ENCODE data around the gene VWA8.
"Not testable (repeated sequence)": the region's sequence is repeated elsewhere in the genome, so short reads cannot be mapped to it uniquely, and the experiment has no call there.

Gene VWA8

DNA sequence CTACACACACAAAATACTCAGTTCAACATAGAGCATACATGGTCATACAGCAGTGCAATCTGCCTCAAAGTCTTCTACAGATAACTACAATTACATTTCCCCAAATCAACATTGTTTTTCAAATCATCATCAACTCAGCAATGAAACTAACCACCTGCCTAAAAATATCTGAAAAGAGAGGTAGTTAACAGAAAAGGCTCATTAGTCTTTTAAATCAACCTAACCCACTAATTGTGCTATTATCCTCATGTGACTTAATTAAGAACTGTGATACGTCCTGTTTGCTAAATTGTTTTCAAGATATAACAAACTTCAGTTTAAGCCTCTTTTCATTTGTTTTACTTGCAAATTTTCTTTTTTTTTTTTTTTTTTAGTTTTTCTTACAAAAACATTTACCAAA, 65.4 kb downstream of the VWA8 start:
- H3K79me2 ChIP-seq (ENCODE audit: low read length), result no peaks in the 10 kb centered on the region
- DNase-seq, result no peak
- no peaks in the 10 kb centered on the region for H3K9me2 ChIP-seq (replicated peaks; ENCODE audit: insufficient read depth, low read length)
- H3K4me2 ChIP-seq (ENCODE audit: low read depth, low read length), result no peak overlapping the region
- no peaks in the 10 kb centered on the region for H4K20me1 ChIP-seq (ENCODE audit: insufficient read depth, low read length)
- no peaks in the 10 kb centered on the region for H3K27me3 ChIP-seq (replicated peaks; ENCODE audit: insufficient read depth, low read length)
- H3K9ac ChIP-seq (ENCODE audit: low read length), result no peak overlapping the region
- no peak overlapping the region for H2AFZ ChIP-seq (ENCODE audit: low read length)
- no peaks in the 10 kb centered on the region for H3F3A ChIP-seq (ENCODE audit: insufficient read depth, low read length)
- H3K4me1 ChIP-seq (ENCODE audit: low read length), result no peaks in the 10 kb centered on the region
- H3K27ac ChIP-seq (ENCODE audit: low read length), result no peak overlapping the region
- TF ChIP-seq EZH2 (optimal IDR thresholded peaks at IDR 0.05; ENCODE audit: low read depth, low read length), result no peak
- H3K36me3 ChIP-seq (replicated peaks; ENCODE audit: insufficient read depth, low read length), result no peaks in the 10 kb centered on the region
- H3K9me3 ChIP-seq (replicated peaks; ENCODE audit: insufficient read depth, low read length), result no peaks in the 10 kb centered on the region
- no peak overlapping the region for H3K4me3 ChIP-seq (ENCODE audit: low read length)

DNA sequence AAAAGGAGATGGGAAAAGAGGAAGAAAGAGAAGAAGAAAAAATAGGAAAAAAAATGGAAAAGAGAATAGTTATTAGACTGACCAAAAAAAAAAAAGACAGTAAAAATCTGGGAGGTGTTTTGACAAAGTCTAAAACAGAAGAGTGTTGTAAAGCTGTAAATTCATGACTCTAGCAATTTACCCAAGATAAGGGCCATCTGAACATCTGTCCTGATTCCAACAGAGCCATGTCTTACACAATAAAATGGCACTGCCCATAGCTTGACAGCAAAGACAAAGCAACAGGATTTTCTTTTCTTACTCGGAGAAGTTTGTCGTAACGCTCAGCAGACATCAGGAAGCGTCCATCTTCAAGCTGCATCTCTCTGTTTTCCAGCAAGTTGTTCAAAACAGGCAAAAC, 69.8 kb downstream of the VWA8 start:
- Histone ChIP-seq H3K9ac (ENCODE audit: low read length) (no peak overlapping the region), H3K4me2 (ENCODE audit: low read depth, low read length) (no peak overlapping the region), H3K79me2 (ENCODE audit: low read length) (no peaks in the 10 kb centered on the region), H3K36me3 (replicated peaks; ENCODE audit: insufficient read depth, low read length) (no peaks in the 10 kb centered on the region), H3K4me3 (ENCODE audit: low read length) (no peak overlapping the region), H3K27me3 (replicated peaks; ENCODE audit: insufficient read depth, low read length) (no peaks in the 10 kb centered on the region), H4K20me1 (ENCODE audit: insufficient read depth, low read length) (no peaks in the 10 kb centered on the region), H3K4me1 (ENCODE audit: low read length) (no peaks in the 10 kb centered on the region), H3K27ac (ENCODE audit: low read length) (no peak overlapping the region), H3K9me3 (replicated peaks; ENCODE audit: insufficient read depth, low read length) (no peaks in the 10 kb centered on the region), H2AFZ (ENCODE audit: low read length) (no peak overlapping the region), H3K9me2 (replicated peaks; ENCODE audit: insufficient read depth, low read length) (no peaks in the 10 kb centered on the region), H3F3A (ENCODE audit: insufficient read depth, low read length) (no peaks in the 10 kb centered on the region; the same call in 1 of the 2 replicates)
- DNase-seq, result no peak
- TF ChIP-seq EZH2phosphoT487 (IDR thresholded peaks at IDR 0.05; ENCODE audit: low read length) (no peak), EZH2 (optimal IDR thresholded peaks at IDR 0.05; ENCODE audit: low read depth, low read length) (no peak)
- TF ChIP-seq, protein P1, sequence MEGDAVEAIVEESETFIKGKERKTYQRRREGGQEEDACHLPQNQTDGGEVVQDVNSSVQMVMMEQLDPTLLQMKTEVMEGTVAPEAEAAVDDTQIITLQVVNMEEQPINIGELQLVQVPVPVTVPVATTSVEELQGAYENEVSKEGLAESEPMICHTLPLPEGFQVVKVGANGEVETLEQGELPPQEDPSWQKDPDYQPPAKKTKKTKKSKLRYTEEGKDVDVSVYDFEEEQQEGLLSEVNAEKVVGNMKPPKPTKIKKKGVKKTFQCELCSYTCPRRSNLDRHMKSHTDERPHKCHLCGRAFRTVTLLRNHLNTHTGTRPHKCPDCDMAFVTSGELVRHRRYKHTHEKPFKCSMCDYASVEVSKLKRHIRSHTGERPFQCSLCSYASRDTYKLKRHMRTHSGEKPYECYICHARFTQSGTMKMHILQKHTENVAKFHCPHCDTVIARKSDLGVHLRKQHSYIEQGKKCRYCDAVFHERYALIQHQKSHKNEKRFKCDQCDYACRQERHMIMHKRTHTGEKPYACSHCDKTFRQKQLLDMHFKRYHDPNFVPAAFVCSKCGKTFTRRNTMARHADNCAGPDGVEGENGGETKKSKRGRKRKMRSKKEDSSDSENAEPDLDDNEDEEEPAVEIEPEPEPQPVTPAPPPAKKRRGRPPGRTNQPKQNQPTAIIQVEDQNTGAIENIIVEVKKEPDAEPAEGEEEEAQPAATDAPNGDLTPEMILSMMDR (IDR thresholded peaks at IDR 0.05; ENCODE audit: low read length), result no peak

DNA sequence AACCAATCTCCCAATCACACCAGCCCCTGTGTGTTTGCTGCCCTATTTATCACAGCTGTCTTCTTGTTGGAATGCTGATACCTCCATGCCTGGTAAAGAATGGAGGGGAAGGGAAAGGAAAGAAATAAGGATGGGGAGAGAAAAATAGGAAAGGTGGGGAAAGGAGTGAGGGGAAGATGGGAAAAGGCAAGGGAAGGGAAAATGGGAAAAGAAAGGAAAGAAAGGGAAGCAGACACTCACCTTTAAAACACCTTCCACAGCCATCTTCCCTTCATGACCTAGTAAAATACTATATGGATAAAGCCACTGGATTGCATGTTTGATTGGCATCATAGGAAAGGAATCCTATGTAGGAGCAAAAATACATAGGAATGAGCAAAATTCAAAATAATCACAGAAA, 77.8 kb downstream of the VWA8 start:
- TF ChIP-seq EZH2phosphoT487 (IDR thresholded peaks at IDR 0.05; ENCODE audit: low read length), result no peak
- no peak for TF ChIP-seq EZH2 (optimal IDR thresholded peaks at IDR 0.05; ENCODE audit: low read depth, low read length)
- TF ChIP-seq, protein P1 (IDR thresholded peaks at IDR 0.05; ENCODE audit: low read length), result no peak
- Histone ChIP-seq H3K9me3 (replicated peaks; ENCODE audit: insufficient read depth, low read length) (no peaks in the 10 kb centered on the region), H3K27me3 (replicated peaks; ENCODE audit: insufficient read depth, low read length) (no peaks in the 10 kb centered on the region), H3K4me2 (ENCODE audit: low read depth, low read length) (no peak overlapping the region), H3K9ac (ENCODE audit: low read length) (no peak overlapping the region), H3K27ac (ENCODE audit: low read length) (no peak overlapping the region), H3K79me2 (ENCODE audit: low read length) (no peaks in the 10 kb centered on the region), H3F3A (ENCODE audit: insufficient read depth, low read length) (no peaks in the 10 kb centered on the region), H3K36me3 (replicated peaks; ENCODE audit: insufficient read depth, low read length) (no peaks in the 10 kb centered on the region), H2AFZ (ENCODE audit: low read length) (no peak overlapping the region), H3K4me1 (ENCODE audit: low read length) (no peaks in the 10 kb centered on the region), H3K4me3 (ENCODE audit: low read length) (no peak overlapping the region), H3K9me2 (replicated peaks; ENCODE audit: insufficient read depth, low read length) (no peaks in the 10 kb centered on the region), H4K20me1 (ENCODE audit: insufficient read depth, low read length) (no peaks in the 10 kb centered on the region)
- DNase-seq, result no peak

DNA sequence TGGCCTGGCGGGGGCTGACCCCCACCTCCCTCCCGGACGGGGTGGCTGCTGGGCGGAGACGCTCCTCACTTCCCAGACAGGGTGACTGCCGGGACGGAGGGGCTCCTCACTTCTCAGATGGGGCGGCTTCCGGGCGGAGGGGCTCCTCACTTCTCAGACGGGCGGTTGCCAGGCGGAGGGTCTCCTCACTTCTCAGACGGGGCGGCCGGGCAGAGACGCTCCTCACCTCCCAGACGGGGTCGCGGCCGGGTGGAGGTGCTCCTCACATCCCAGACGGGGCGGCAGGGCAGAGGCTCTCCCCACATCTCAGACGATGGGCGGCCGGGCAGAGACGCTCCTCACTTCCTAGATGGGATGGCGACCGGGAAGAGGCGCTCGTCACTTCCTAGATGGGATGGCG, 79.0 kb downstream of the VWA8 start:
- not testable (repeated sequence) for H3K9ac ChIP-seq (ENCODE audit: low read length); DNase-seq; H3K9me3 ChIP-seq (replicated peaks; ENCODE audit: insufficient read depth, low read length); H3K27me3 ChIP-seq (replicated peaks; ENCODE audit: insufficient read depth, low read length); H3K36me3 ChIP-seq (replicated peaks; ENCODE audit: insufficient read depth, low read length); H3K27ac ChIP-seq (ENCODE audit: low read length); H3F3A ChIP-seq (ENCODE audit: insufficient read depth, low read length); H3K79me2 ChIP-seq (ENCODE audit: low read length); H3K4me3 ChIP-seq (ENCODE audit: low read length); H4K20me1 ChIP-seq (ENCODE audit: insufficient read depth, low read length); H3K9me2 ChIP-seq (replicated peaks; ENCODE audit: insufficient read depth, low read length); H3K4me1 ChIP-seq (ENCODE audit: low read length); H2AFZ ChIP-seq (ENCODE audit: low read length); H3K4me2 ChIP-seq (ENCODE audit: low read depth, low read length)
